Measurements from ENCODE around the gene CDCP1.

DNA sequence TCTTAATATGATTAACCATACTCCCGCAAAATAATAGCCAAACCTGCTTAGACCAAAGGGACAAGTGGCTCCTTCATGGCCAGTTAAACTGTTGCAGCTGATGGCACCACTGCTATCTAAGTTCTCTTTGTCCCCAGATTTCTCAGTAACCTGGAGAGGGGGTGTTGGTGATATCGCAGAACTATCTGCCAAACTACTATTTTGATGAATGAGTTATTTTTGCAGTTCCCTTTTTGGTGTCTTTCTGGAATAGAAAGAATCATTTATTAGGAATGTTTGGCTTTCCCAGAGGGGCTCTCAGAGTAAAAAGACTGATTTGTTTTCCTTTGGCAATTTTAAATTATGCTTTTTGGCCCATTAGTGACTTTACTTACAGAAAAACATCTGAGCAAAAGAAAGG is 87.0 kb downstream of the CDCP1 start:
- TF ChIP-seq EP300 (IDR thresholded peaks at IDR 0.05; ENCODE audit: low read depth) (no peak), POLR2AphosphoS5 (IDR thresholded peaks at IDR 0.05) (no peak)

All from transverse colon (tissue), 3 donors.